HK-2 (cell line): ENCODE data around the gene TMEM248.
A peak's percentile ranks its signal among the peaks of the same experiment; 100 is the strongest.
"Not testable (repeated sequence)": the region's sequence is repeated elsewhere in the genome, so short reads cannot be mapped to it uniquely, and the experiment has no call there.

Source experiments
- DNase-seq: peaks from one replicate; pipeline ENCODE4 v3.0.0-alpha.2; 2018; ENCODE audit not compliant: unreplicated experiment

TMEM248 gene

DNA sequence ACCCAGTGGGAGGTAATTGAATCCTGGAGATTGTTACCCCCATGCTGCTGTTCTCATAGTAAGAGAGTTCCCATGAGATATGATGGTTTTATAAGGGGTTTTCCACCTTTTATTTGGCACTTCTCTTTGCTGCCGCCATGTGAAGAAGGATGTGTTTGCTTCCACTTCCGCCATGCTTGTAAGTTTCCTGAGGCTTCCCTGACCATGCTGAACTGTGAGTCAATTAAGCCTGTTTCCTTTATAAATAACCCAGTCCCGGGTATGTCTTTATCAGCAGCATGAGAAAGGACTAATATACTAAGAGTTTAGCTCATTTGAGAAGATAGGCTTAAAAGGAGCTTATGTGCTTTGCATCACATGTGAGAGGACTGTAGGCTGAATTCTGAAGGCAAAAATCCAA is 29.3 kb downstream of the TMEM248 start:
- no peak for DNase-seq

GRCh38 chr7:66950763-66951162 is 29.7 kb downstream of the TMEM248 start:
- DNase-seq, result no peak

GRCh38 chr7:66952343-66953043 is 31.5 kb downstream of the TMEM248 start:
- peak; percentile 82 for DNase-seq

DNA sequence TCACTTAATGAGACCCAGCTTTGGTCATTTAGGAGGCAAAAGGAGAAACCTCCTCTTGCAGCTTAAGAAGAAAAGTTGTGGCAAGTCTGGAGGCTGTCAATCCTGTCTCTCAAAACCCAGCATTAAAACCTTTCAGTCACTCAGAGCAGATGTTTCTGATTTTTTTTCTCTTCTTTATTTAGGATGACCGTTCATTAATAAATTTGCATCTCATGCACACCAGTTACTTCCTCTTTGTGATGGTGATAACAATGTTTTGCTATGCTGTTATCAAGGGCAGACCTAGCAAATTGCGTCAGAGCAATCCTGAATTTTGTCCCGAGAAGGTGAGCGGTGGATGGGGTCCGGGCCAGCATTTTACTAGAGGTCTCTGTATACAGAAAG is 32.0 kb downstream of the TMEM248 start:
- no peak for DNase-seq

GRCh38 chr7:66957595-66958290 is 36.7 kb downstream of the TMEM248 start:
- DNase-seq, result no peak

GRCh38 chr7:66958538-66959350 is 37.7 kb downstream of the TMEM248 start:
- no peak for DNase-seq

GRCh38 chr7:66960192-66960591 is 39.2 kb downstream of the TMEM248 start:
- DNase-seq, result no peak

DNA sequence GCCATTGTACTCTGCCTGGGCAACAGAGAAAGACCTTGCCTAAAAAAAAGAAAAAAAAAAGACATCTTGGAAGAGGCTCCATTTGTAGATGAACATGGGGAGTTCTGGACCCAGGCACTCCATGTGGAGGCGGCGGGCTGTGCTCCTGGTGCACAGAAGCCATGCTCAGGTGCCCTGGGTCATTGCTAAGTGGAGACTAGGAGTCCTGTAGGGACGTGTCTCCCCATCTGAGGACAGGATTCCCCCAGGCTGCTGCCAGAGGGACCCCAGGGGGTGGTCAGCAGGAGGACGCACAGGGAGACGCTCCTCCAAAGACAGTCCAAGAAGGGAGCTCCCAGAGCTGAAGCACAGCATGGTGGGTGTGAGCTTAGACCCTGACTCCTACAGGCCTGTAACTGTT is 40.1 kb downstream of the TMEM248 start:
- no peak for DNase-seq

- no peak for DNase-seq
Measured at GRCh38 chr7:66964411-66964810, 43.4 kb downstream of the TMEM248 start.

DNA sequence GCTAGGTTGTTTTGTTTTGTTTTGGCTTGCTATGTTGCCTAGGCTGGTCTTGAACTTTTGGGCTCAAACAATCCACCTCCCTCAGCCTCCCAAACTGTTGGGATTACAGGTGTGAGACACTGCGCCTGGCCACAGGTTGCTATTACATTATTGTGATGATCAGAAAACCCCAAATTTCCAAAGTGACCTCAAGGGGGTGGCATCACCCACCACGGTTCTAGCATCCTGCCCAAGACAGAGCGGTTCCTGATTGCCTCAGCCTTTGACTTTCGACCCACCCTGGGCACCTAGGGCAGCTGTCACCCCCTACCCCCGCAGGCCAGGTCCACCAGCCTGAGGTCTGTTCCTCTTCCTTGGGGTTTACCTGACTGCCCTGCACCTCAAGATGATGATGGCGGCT is 46.0 kb downstream of the TMEM248 start:
- no peak for DNase-seq

DNA sequence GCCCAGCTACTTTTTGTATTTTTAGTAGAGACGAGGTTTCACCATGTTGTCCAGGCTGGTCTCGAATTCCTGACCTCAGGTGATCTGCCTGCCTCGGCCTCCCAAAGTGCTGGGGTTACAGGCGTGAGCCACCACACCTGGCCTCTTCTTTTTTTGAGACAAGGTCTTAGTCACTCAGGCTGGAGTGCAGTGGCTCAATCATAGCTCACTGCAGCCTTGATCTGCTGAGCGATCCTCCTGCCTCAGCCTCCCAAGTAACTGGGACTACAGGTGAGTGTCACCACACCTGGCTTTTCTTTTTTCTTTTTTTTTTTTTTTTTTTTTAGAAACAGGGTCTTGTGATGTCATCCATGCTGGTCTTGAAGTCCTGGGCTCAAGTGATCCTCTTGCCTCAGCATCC is 48.0 kb downstream of the TMEM248 start:
- DNase-seq, result not testable (repeated sequence)

GRCh38 chr7:66970310-66970709 is 49.3 kb downstream of the TMEM248 start:
- DNase-seq, result no peak

- no peak for DNase-seq
Measured at GRCh38 chr7:66974986-66975590, 54.1 kb downstream of the TMEM248 start.

GRCh38 chr7:66978312-66978711 is 57.3 kb downstream of the TMEM248 start:
- DNase-seq, result not testable (repeated sequence)

GRCh38 chr7:66979013-66979412 is 58.0 kb downstream of the TMEM248 start:
- not testable (repeated sequence) for DNase-seq

- DNase-seq, result not testable (repeated sequence)
Measured at GRCh38 chr7:66980336-66980735, 59.3 kb downstream of the TMEM248 start.

DNA sequence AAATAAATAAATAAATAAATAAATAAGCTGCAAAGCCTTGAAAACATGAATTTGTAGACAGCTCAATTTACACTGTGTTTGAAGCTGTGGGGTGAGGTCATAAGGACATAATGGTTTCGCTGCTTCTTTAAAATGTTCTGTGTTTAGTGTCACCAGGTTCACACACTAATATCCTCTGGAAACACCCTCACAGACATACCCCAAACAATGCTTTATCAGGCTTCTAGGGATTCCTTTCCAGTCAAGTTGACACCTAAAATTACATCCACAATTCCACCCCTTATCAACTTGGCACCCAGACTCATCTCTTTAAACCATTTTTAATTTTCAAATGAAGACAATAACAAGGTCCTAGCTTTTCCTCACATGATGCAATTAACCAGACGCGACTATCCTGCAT is 68.5 kb downstream of the TMEM248 start:
- not testable (repeated sequence) for DNase-seq

DNA sequence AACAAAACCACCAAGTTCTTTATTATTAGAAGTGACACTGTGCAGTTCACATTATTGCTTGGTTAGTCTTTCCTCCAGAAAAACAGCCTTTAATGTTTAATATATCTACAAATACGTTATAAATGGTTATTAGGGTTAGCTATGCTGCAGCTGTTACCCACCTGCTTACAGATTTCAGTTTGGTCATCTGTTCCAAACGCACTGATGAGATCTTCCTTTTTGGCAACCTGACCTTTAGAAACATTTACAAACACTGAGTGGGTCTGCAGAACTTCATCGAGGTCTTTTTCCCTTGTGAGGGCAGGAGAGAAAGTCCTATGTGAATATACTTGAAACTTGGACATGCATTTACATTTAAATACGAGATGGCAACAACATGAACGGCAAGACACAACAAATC is 73.0 kb downstream of the TMEM248 start:
- DNase-seq, result not testable (repeated sequence)

DNA sequence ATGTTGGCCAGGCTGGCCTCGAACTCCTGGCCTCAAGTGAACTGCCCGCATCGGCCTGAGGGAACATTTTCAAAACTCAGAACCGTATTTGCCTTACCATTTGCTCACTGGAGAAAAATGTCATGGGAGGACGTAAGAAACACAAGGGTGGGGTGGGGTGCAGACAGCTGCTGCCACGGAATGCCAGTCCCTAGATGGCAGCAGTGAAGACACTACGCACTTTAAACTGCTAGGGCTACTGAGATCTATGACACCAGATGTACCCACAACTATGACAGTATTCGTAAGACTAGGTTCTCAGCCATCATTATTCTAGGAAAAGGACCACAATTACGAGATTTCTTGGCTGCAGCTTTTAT is 73.6 kb downstream of the TMEM248 start:
- peak; percentile 62 for DNase-seq

DNA sequence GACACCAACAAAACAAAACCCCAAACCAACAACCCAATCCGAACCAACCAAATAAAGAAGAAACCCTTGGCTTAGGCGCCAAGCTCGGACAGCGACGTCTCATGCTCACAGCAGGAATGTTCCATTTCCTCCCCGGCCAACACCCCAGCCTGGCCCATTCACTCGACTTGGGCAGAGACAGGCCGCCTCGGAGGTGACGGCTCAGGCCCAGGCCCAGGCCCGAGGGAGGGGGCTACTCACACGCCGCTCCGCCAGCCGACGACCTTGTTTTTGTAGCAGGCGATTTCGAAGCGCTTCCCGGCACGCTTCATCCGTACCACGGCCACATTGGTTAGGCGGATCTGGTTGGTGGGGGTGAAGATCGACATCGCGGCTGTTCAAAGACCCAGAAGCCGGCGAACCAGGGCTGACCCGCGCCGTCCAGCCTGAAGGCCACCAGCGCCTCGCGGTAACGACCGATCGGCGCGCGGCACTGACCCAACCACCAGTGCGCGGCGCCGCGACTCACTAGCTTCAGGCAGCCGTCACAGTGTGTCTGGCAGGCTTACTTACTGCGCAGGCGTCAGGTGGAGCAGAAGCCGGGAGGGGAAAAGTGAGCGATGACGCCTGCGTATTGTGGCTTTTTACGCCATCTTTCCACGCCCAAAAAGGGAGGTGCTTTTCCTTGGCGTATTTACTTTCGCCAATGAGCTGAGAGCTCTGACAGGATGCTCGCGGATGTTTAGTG is 74.2 kb downstream of the TMEM248 start, which contains the start of gene SBDS:
Gene SBDS, minus strand, starts transcription at position 537 of the 727 bp plus-strand sequence. Its CDS starts 169 bp downstream, at position 368.
- peak; percentile 94 for DNase-seq

- peak; percentile 98 for DNase-seq
Measured at GRCh38 chr7:66996444-66997191, 75.6 kb downstream of the TMEM248 start, which contains the start of gene TYW1. Gene TYW1, plus strand, starts transcription at chr7:66996833. Its CDS starts 146 bp downstream, at chr7:66996979.
